ENCODE data around the gene PYM1. TPM values are rescaled to one million over a fixed set of nuclear protein-coding genes. Genes with fewer than 3 reads are reported as not detected.

PYM1 gene
- total and polyA plus RNA-seq, 2 of the 8 experiments (the other 6 are each of a cell fraction or from before 2014, with no cell fraction given): 38.7 to 58.5 TPM

- Histone ChIP-seq H4K8ac (ENCODE audit: extremely low read depth, insufficient read depth, low read length) (no peak overlapping the region), H3K14ac (ENCODE audit: insufficient read length) (no peak overlapping the region), H2AFZ (ENCODE audit: low read length) (no peak overlapping the region), H2AK5ac (ENCODE audit: low read depth, low read length) (no peak overlapping the region), H2BK20ac (ENCODE audit: low read length) (no peak overlapping the region), H3K18ac (ENCODE audit: extremely low read depth, low read length) (no peak overlapping the region), H3K27me3 (replicated peaks in 1 of 4; ENCODE audit: control insufficient read depth in 3 of 4, extremely low read depth in 1 of 4, insufficient read depth in 3 of 4, low read length in 3 of 4) (peaks cover 0 to 2% (median 0%) of the 10 kb centered on the region in 4 experiments; a peak in 1 of 7 replicates), H4K91ac (replicated peaks; ENCODE audit: insufficient read length, low read length) (no peak overlapping the region), H2BK120ac (replicated peaks; ENCODE audit: low read depth, low read length) (no peak overlapping the region), H3K79me2 (ENCODE audit: control insufficient read depth in 1 of 2, insufficient read depth in 2 of 2, low read length in 2 of 2) (no peaks in the 10 kb centered on the region), H3K9ac (replicated peaks in 1 of 4; ENCODE audit: extremely low read depth in 1 of 4, low read depth in 3 of 4, low read length in 3 of 4) (no peak overlapping the region), H3K4me3 (ENCODE audit: extremely low read depth in 1 of 4, insufficient read depth in 2 of 4, low read depth in 3 of 4, low read length in 4 of 4) (no peak overlapping the region), H2BK5ac (ENCODE audit: low read depth, low read length) (no peak overlapping the region), H3K4me1 (replicated peaks in 1 of 4; ENCODE audit: control insufficient read depth in 3 of 4, insufficient read depth in 4 of 4, low read length in 3 of 4) (peaks cover 0 to 9% (median 2%) of the 10 kb centered on the region in 4 experiments; a peak in 4 of 7 replicates), H3K27ac (ENCODE audit: low read depth, low read length) (no peak overlapping the region), H3K4ac (replicated peaks; ENCODE audit: insufficient read length, low read depth, low read length) (no peak overlapping the region), H3K23ac (ENCODE audit: insufficient read length) (no peak overlapping the region), H4K20me1 (replicated peaks in 1 of 2; ENCODE audit: control insufficient read depth in 1 of 2, insufficient read depth in 2 of 2, low read length in 2 of 2) (no peaks in the 10 kb centered on the region), H3K79me1 (ENCODE audit: low read depth, low read length) (no peaks in the 10 kb centered on the region), H3K56ac (replicated peaks; ENCODE audit: insufficient read length, low read depth, low read length) (no peak overlapping the region), H4K5ac (ENCODE audit: insufficient read length, low read depth, low read length) (no peak overlapping the region), H3K4me2 (ENCODE audit: insufficient read depth in 1 of 2, low read depth in 2 of 2, low read length in 2 of 2) (no peak overlapping the region), H3K9me3 (ENCODE audit: insufficient read depth in 2 of 2, low read depth in 1 of 2, low read length in 1 of 2) (no peaks in the 10 kb centered on the region), H3K36me3 (ENCODE audit: control insufficient read depth in 2 of 4, insufficient read depth in 4 of 4, low read length in 3 of 4) (no peaks in the 10 kb centered on the region), H2BK15ac (ENCODE audit: low read length) (no peak overlapping the region), H2BK12ac (ENCODE audit: low read depth, low read length) (no peak overlapping the region), H3K23me2 (ENCODE audit: low read depth, low read length) (no peaks in the 10 kb centered on the region; the same call in 1 of the 2 replicates)
- ChIA-PET POLR2A (ENCODE audit: partially characterized antibody) (interaction anchor here (0.9 to 1.7 kb wide), 4 partner anchors 14 to 23 kb away, joined by 3 to 5 read pairs (median 3); partner anchors contain the start of gene PYM1), CTCF (ENCODE audit: partially characterized antibody) (interaction anchor here (0.5 to 7.9 kb wide), 4 partner anchors 10 to 86 kb away, joined by 3 to 71 read pairs (median 5); partner anchors contain the start of genes DGKA and PYM1)
- no peak for FAIRE-seq
- 86% methylated on average over 4 of the region's 4 CpGs; no CpG with 5 or more reads in 1 of the 2 experiments for WGBS, 2 experiments (ENCODE audit: extremely low coverage in 1 of 2, insufficient coverage in 1 of 2, insufficient read length in 1 of 2, insufficient replicate concordance in 2 of 2, low coverage in 1 of 2, low lambda C conversion rate in 2 of 2, missing lambda C conversion rate in 1 of 2)
- no peak for DNase-seq (ENCODE audit: low read depth in 1 of 2, low spot score in 2 of 2)
- no peak for TF ChIP-seq TCF12 (IDR thresholded peaks at IDR 0.05; ENCODE audit: low read depth, low read length)
- no peak for TF ChIP-seq SIN3A (conservative IDR thresholded peaks at IDR 0.05 in 1 of 2, IDR thresholded peaks at IDR 0.05 in 1 of 2; ENCODE audit: low read depth in 1 of 2, low read length in 2 of 2)
- TF ChIP-seq SP1 (IDR thresholded peaks at IDR 0.05; ENCODE audit: low read depth, low read length): no peak
- no peak for TF ChIP-seq KDM4A (IDR thresholded peaks at IDR 0.05; ENCODE audit: low read depth, low read length, severe bottlenecking)
- no peak for TF ChIP-seq HDAC6 (IDR thresholded peaks at IDR 0.05; ENCODE audit: low read depth, low read length)
- no peak for TF ChIP-seq ATF3 (IDR thresholded peaks at IDR 0.05; ENCODE audit: insufficient read depth, low read depth, low read length)
- TF ChIP-seq GTF2F1 (IDR thresholded peaks at IDR 0.05; ENCODE audit: borderline replicate concordance, low read depth, low read length): no peak
- no peak for TF ChIP-seq CBX8 (IDR thresholded peaks at IDR 0.05; ENCODE audit: borderline replicate concordance, low read depth, low read length)
- no peak for TF ChIP-seq RXRA (IDR thresholded peaks at IDR 0.05; ENCODE audit: insufficient read depth, low read depth, low read length)
- TF ChIP-seq CTCF (IDR thresholded peaks at IDR 0.05; ENCODE audit: control extremely low read depth in 1 of 3, insufficient read depth in 1 of 3, low read depth in 1 of 3, low read length in 3 of 3): no peak
Measured at GRCh38 chr12:55942055-55942454, 14.4 kb upstream of the PYM1 start.

Data from H1 (cell line).